ENCODE results near the gene ATP6V0E1. TPM values are rescaled to one million over a fixed set of nuclear protein-coding genes. Genes with fewer than 3 reads are reported as not detected.

Gene ATP6V0E1
- 100 to 1,000 TPM; 171 to 232 TPM for total RNA-seq

GRCh38 chr5:172983542-172984243 lies at the start of gene ATP6V0E1:
TSS of gene ATP6V0E1 (plus strand) at chr5:172983771. CDS start at chr5:172983861, 90 bp downstream.
- no peaks in the 10 kb centered on the region for H3K4me1 ChIP-seq (replicated peaks)
- under 1% methylated on average over 45 of the region's 49 CpGs for WGBS

GRCh38 chr5:172935096-172935495 lies 48.5 kb upstream of the ATP6V0E1 start:
- 87% methylated on average over 14 of the region's 14 CpGs for WGBS
- Histone ChIP-seq H3K27me3 (replicated peaks; ENCODE audit: insufficient read depth) (no peaks in the 10 kb centered on the region), H3K4me1 (replicated peaks) (no peaks in the 10 kb centered on the region), H3K36me3 (peaks cover 0 to 6% of the 10 kb centered on the region in 2 donors), H3K27ac (no peak overlapping the region), H3K9me3 (no peaks in the 10 kb centered on the region), H3K4me3 (no peak overlapping the region)
- intact Hi-C loops (cut with DNase I): no loop called here
- no peak for DNase-seq (ENCODE audit: low spot score)
- no peak for TF ChIP-seq POLR2A (IDR thresholded peaks at IDR 0.05)
- no peak for TF ChIP-seq CTCF (IDR thresholded peaks at IDR 0.05)
- no peak for TF ChIP-seq POLR2AphosphoS5 (IDR thresholded peaks at IDR 0.05)

More at GRCh38 chr5:172983542-172984243, at the start of gene ATP6V0E1:
- intact Hi-C loops (cut with DNase I): loop anchor here (1.0 to 2.0 kb wide), 2 partner anchors 74 to 161 kb away; partner anchors contain the start of gene BNIP1
- no peaks in the 10 kb centered on the region for H3K9me3 ChIP-seq
- DNase-seq (ENCODE audit: low spot score): peak; percentile 97
- H3K27ac ChIP-seq: peak within 1 kb of the TSS; percentile 97 to 99
- TF ChIP-seq CTCF (IDR thresholded peaks at IDR 0.05): peak in 2 of 4 experiments; percentile 16 to 37
- TF ChIP-seq POLR2AphosphoS5 (IDR thresholded peaks at IDR 0.05): peak; percentile 98
- TF ChIP-seq POLR2A (IDR thresholded peaks at IDR 0.05): peak; percentile 90
- H3K36me3 ChIP-seq: no peaks in the 10 kb centered on the region
- no peaks in the 10 kb centered on the region for H3K27me3 ChIP-seq (replicated peaks; ENCODE audit: insufficient read depth)
- H3K4me3 ChIP-seq: peak within 1 kb of the TSS; percentile 64 to 95

GRCh38 chr5:172936401-172936800 lies 47.2 kb upstream of the ATP6V0E1 start:
- Histone ChIP-seq H3K4me3 (no peak overlapping the region), H3K9me3 (no peaks in the 10 kb centered on the region), H3K27ac (no peak overlapping the region), H3K27me3 (replicated peaks; ENCODE audit: insufficient read depth) (no peaks in the 10 kb centered on the region), H3K4me1 (replicated peaks) (no peaks in the 10 kb centered on the region), H3K36me3 (peaks cover 0 to 6% of the 10 kb centered on the region in 2 donors)
- DNase-seq (ENCODE audit: low spot score): no peak
- TF ChIP-seq POLR2A (IDR thresholded peaks at IDR 0.05) (no peak), POLR2AphosphoS5 (IDR thresholded peaks at IDR 0.05) (no peak), CTCF (IDR thresholded peaks at IDR 0.05) (no peak)
- intact Hi-C loops (cut with DNase I): no loop called here
- WGBS: 91% methylated on average over 5 of the region's 5 CpGs

- 79% methylated on average over 10 of the region's 10 CpGs for WGBS
- no peak for DNase-seq (ENCODE audit: low spot score)
These were observed 44.5 kb upstream of the ATP6V0E1 start for GRCh38 chr5:172939071-172939470.

More at GRCh38 chr5:172939071-172939470, 44.5 kb upstream of the ATP6V0E1 start:
- Histone ChIP-seq H3K27me3 (replicated peaks; ENCODE audit: insufficient read depth) (no peaks in the 10 kb centered on the region), H3K36me3 (peaks cover 0 to 17% of the 10 kb centered on the region in 2 donors), H3K9me3 (no peaks in the 10 kb centered on the region), H3K4me3 (no peak overlapping the region), H3K4me1 (replicated peaks) (no peaks in the 10 kb centered on the region), H3K27ac (no peak overlapping the region)
- peak in 2 of 4 experiments; percentile 7 to 18 for TF ChIP-seq CTCF (IDR thresholded peaks at IDR 0.05)
- no peak for TF ChIP-seq POLR2A (IDR thresholded peaks at IDR 0.05)
- intact Hi-C loops (cut with DNase I): no loop called here

Data from prostate gland (tissue), 2 donors.